B cell (primary cell): Measurements from ENCODE around the gene ARHGAP32. TPM values are rescaled to one million over a fixed set of nuclear protein-coding genes. Genes with fewer than 3 reads are reported as not detected.

Experiments used
- ATAC-seq: fragments of 200-7000 bp; cut with Tn5 transposase; one replicate; pipeline ENCODE4 v1.10.0; 2021; ENCODE audit warnings: low read depth, mild to moderate bottlenecking, moderate number of reproducible peaks, moderate library complexity
- CTCF ChIA-PET: fragments of 350-600 bp; sonication (Branson Sonifier 250); formaldehyde crosslinking; loops from one replicate; lab custom pipeline; 2021; ENCODE audit warnings: antibody characterized with exemption, inconsistent platforms; lab: Charles Lee
- POLR2A ChIA-PET: fragments of 350-600 bp; sonication (Branson Sonifier 250); formaldehyde crosslinking; loops from one replicate; lab custom pipeline; 2021; ENCODE audit warnings: antibody characterized with exemption; lab: Charles Lee
- DNase-seq: peaks from one replicate; pipeline ENCODE4 v3.0.0; 2013
- H2AFZ ChIP-seq: 2 replicates; pipeline ENCODE4 v1.6.1; 2012; ENCODE audit warnings: mild to moderate bottlenecking, low read depth, low read length; ENCODE audit not compliant: insufficient read depth, poor library complexity, severe bottlenecking
- H3K27ac ChIP-seq, 2 donors: 1 replicate in 1 of 2; 2 replicates in 1 of 2; pipeline ENCODE4 v1.5.1; 2012 to 2013; ENCODE audit warnings: low read length in 2 of 2, mild to moderate bottlenecking in 2 of 2, moderate library complexity in 1 of 2
- H3K27me3 ChIP-seq, 4 experiments: fragments of 200-600 bp in 1 of 4; sonication (generic) in 1 of 4; replicated peaks in 1 of 4; 1 replicate in 2 of 4; 2 replicates in 2 of 4; pipeline versions ENCODE4 v1.6.1 to v1.7.0; 2013 to 2016; ENCODE audit warnings: low read length in 3 of 4, mild to moderate bottlenecking in 2 of 4, mixed read lengths in 1 of 4, moderate library complexity in 1 of 4; ENCODE audit not compliant: insufficient read depth in 4 of 4, control insufficient read depth in 3 of 4; ENCODE audit errors: control extremely low read depth in 1 of 4
- H3K36me3 ChIP-seq, 2 experiments: replicated peaks in 1 of 2; 1 replicate in 1 of 2; 2 replicates in 1 of 2; pipeline versions ENCODE4 v1.6.1 to v1.7.1; 2013; ENCODE audit warnings: low read length in 1 of 2; ENCODE audit not compliant: insufficient read depth in 2 of 2, control insufficient read depth in 1 of 2; ENCODE audit errors: control extremely low read depth in 1 of 2, extremely low read depth in 1 of 2
- H3K4me1 ChIP-seq, 2 donors: fragments of 200-600 bp in 1 of 2; sonication (generic) in 1 of 2; 1 replicate in 1 of 2; 2 replicates in 1 of 2; pipeline versions ENCODE4 v1.5.1 to v1.6.1; 2013 to 2017; ENCODE audit warnings: low read length in 2 of 2; ENCODE audit not compliant: control insufficient read depth in 2 of 2, insufficient read depth in 2 of 2
- H3K4me2 ChIP-seq: replicated peaks from 2 replicates; pipeline ENCODE3; 2012; ENCODE audit warnings: mild to moderate bottlenecking, low read depth, low read length; ENCODE audit not compliant: poor library complexity, severe bottlenecking
- H3K4me3 ChIP-seq, 5 experiments: fragments of 200-600 bp in 1 of 5; sonication (generic) in 1 of 5; 1 replicate in 3 of 5; 2 replicates in 2 of 5; pipeline versions ENCODE4 v1.5.1 to v1.7.0; 2011 to 2016; ENCODE audit warnings: low read length in 4 of 5, mild to moderate bottlenecking in 4 of 5, low read depth in 2 of 5, control low read depth in 1 of 5, moderate library complexity in 1 of 5; ENCODE audit not compliant: insufficient read depth in 1 of 5; ENCODE audit errors: control extremely low read depth in 1 of 5, extremely low read depth in 1 of 5
- H3K79me2 ChIP-seq: fragments of 200-600 bp; sonication (generic); one replicate; pipeline ENCODE4 v1.6.0; 2016; ENCODE audit warnings: low read length; ENCODE audit not compliant: control insufficient read depth, insufficient read depth
- H3K9ac ChIP-seq: fragments of 200-600 bp; sonication (generic); 2 replicates; pipeline ENCODE4 v1.6.1; 2017; ENCODE audit warnings: mild to moderate bottlenecking, low read length, moderate library complexity
- H3K9me3 ChIP-seq, 3 donors: one replicate each; pipeline versions ENCODE4 v1.6.1 to v1.7.1; 2013; ENCODE audit warnings: low read length in 2 of 3; ENCODE audit not compliant: control insufficient read depth in 2 of 3, insufficient read depth in 1 of 3; ENCODE audit errors: control extremely low read depth in 1 of 3
- H4K20me1 ChIP-seq: 2 replicates; pipeline ENCODE4 v1.6.0; 2012; ENCODE audit warnings: mild to moderate bottlenecking, low read length; ENCODE audit not compliant: insufficient read depth, control insufficient read depth, poor library complexity, severe bottlenecking
- H3K27ac Mint-ChIP-seq: one replicate; pipeline ENCODE4 v1.8.0; 2021; ENCODE audit warnings: mixed read lengths
- H3K27me3 Mint-ChIP-seq: one replicate; pipeline ENCODE4 v1.8.0; 2021; ENCODE audit warnings: mixed read lengths
- H3K4me1 Mint-ChIP-seq: one replicate; pipeline ENCODE4 v1.8.0; 2021; ENCODE audit warnings: mixed read lengths
- H3K4me3 Mint-ChIP-seq: one replicate; pipeline ENCODE4 v1.8.0; 2021; ENCODE audit warnings: mixed read lengths
- H3K9me3 Mint-ChIP-seq: one replicate; pipeline ENCODE4 v1.8.0; 2022; ENCODE audit warnings: mixed read lengths; ENCODE audit not compliant: insufficient read depth
- EZH2 ChIP-seq: IDR thresholded peaks from 2 replicates; pipeline ENCODE4 v1.6.1; 2012; ENCODE audit warnings: borderline replicate concordance, low read depth, mild to moderate bottlenecking, moderate library complexity, low read length; ENCODE audit not compliant: insufficient read depth, poor library complexity, severe bottlenecking
- WGBS: methylation state at CpG from one replicate; pipeline ENCODE4 v1.1.5; 2013; ENCODE audit warnings: missing lambda C conversion rate; ENCODE audit not compliant: insufficient coverage; 5-methylcytosine and 5-hydroxymethylcytosine counted together
- intact Hi-C: fragments of 100-400 bp; cut with micrococcal nuclease; formaldehyde crosslinking; loops from one replicate; pipeline ENCODE4 v1.10.0; 2022
- polyA plus RNA-seq: library from polyadenylated mRNA; depleted of rRNA; stranded (reverse); fragments of >200 nt; gene quantifications from 2 replicates; pipeline ENCODE4 v1.2.3, GENCODE V29; 2012
- total RNA-seq, 2 donors: library from RNA; stranded (reverse); fragments of 120-200 nt in 1 of 2; gene quantifications; 1 replicate in 1 of 2; 2 replicates in 1 of 2; pipeline versions ENCODE4 v1.2.3 to v1.2.4, GENCODE V29; 2013 to 2022
- TF ChIP-seq, protein P1 (sequence below): fragments of 200-600 bp; IDR thresholded peaks from one replicate; pipeline ENCODE4 v1.8.0; 2022; ENCODE audit warnings: antibody characterized with exemption, mild to moderate bottlenecking

ARHGAP32 gene
- total and polyA plus RNA-seq, 2 donors (not counting 1 experiment from before 2014, with no cell fraction given), result 4.4 to 10.6 TPM

DNA sequence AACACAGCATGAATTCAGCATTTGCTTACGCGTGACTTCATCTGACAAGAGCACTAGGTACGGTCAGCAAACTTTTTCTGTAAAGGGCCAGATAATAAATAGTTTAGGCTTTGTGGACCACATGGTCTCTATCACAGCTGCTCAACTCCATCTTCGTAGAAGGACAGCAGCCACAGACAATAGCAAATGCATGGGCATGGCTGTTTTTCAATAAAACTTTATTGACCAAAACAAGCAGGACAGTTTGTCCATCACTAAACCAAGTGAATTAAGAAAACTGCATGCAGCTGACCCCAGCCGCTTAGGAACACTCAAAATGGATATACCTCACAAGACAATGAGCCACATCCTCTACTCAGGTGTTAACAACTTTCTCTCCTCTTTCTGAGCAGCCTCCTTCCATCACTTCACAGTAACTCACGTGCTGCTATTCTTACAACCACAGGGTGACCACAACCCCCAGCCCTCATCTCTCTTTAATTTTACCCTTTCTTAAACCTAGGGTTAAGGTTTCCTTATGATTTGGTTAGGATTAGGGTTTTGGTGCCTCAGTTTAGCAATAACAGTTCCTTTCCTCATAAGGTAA lies 22.7 kb upstream of the ARHGAP32 start:
- CTCF ChIA-PET, result no interaction called here

DNA sequence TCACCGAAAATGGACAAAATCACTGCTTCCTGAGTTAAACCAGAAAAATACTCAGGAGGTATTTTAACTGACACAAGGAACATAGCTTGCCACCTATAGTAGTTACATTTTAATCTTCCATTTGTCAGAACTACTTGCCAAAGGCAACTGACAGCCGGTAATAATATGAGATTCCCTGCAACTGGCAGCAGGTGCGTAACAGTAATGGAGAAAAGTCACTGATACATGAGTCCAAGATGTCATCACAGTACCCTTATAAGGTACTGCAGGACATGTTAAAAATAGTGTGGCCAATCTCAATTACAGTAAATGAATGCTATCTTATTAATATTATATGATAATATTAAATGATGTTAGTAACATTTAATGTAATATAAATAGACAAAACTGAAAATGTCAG lies 21.1 kb upstream of the ARHGAP32 start:
- Histone ChIP-seq H3K9me3 (no peaks in the 10 kb centered on the region), H4K20me1 (no peaks in the 10 kb centered on the region), H3K4me2 (no peak overlapping the region), H3K27me3 (no peaks in the 10 kb centered on the region), H2AFZ (no peak overlapping the region), H3K79me2 (peaks cover 12% of the 10 kb centered on the region), H3K4me3 (no peak overlapping the region), H3K27ac (no peak overlapping the region), H3K9ac (no peak overlapping the region), H3K4me1 (no peaks in the 10 kb centered on the region), H3K36me3 (peaks cover 0 to 1% of the 10 kb centered on the region in 2 experiments)
- peaks cover 3% of the 10 kb centered on the region for H3K4me1 Mint-ChIP-seq
- ATAC-seq (no peak), DNase-seq (no peak)
- no peak for TF ChIP-seq EZH2
- TF ChIP-seq, protein P1, sequence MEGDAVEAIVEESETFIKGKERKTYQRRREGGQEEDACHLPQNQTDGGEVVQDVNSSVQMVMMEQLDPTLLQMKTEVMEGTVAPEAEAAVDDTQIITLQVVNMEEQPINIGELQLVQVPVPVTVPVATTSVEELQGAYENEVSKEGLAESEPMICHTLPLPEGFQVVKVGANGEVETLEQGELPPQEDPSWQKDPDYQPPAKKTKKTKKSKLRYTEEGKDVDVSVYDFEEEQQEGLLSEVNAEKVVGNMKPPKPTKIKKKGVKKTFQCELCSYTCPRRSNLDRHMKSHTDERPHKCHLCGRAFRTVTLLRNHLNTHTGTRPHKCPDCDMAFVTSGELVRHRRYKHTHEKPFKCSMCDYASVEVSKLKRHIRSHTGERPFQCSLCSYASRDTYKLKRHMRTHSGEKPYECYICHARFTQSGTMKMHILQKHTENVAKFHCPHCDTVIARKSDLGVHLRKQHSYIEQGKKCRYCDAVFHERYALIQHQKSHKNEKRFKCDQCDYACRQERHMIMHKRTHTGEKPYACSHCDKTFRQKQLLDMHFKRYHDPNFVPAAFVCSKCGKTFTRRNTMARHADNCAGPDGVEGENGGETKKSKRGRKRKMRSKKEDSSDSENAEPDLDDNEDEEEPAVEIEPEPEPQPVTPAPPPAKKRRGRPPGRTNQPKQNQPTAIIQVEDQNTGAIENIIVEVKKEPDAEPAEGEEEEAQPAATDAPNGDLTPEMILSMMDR, result no peak
- peaks cover 6% of the 10 kb centered on the region for H3K27me3 Mint-ChIP-seq
- ChIA-PET POLR2A (no interaction called here), CTCF (no interaction called here)
- no peak overlapping the region for H3K27ac Mint-ChIP-seq
- no peaks in the 10 kb centered on the region for H3K9me3 Mint-ChIP-seq
- no peak overlapping the region for H3K4me3 Mint-ChIP-seq
- WGBS, result 100% methylated on average over 3 of the region's 3 CpGs
- intact Hi-C loops, result no loop called here

More for the DNA sequence above, 22.7 kb upstream of the ARHGAP32 start:
- TF ChIP-seq, protein P1, result no peak
- no peak for TF ChIP-seq EZH2
- H2AFZ ChIP-seq, result no peak overlapping the region
- ATAC-seq (no peak), DNase-seq (no peak)
- H3K36me3 ChIP-seq, result peaks cover 0 to 1% of the 10 kb centered on the region in 2 experiments
- H3K27me3 ChIP-seq, result no peaks in the 10 kb centered on the region
- WGBS, result 90% methylated on average over 5 of the region's 6 CpGs
- no peaks in the 10 kb centered on the region for H4K20me1 ChIP-seq
- Mint-ChIP-seq H3K27me3 (peaks cover 3% of the 10 kb centered on the region), H3K27ac (no peak overlapping the region), H3K9me3 (no peaks in the 10 kb centered on the region), H3K4me3 (no peak overlapping the region), H3K4me1 (peaks cover 8% of the 10 kb centered on the region)
- no peaks in the 10 kb centered on the region for H3K4me1 ChIP-seq
- H3K9me3 ChIP-seq, result no peaks in the 10 kb centered on the region
- H3K79me2 ChIP-seq, result peaks cover 12% of the 10 kb centered on the region
- intact Hi-C loops, result no loop called here
- H3K4me3 ChIP-seq, result no peak overlapping the region
- no peak overlapping the region for H3K9ac ChIP-seq
- POLR2A ChIA-PET, result no interaction called here
- H3K4me2 ChIP-seq, result no peak overlapping the region
- no peak overlapping the region for H3K27ac ChIP-seq
